ENCODE results near the gene SPTB.
A peak's percentile ranks its signal among the peaks of the same experiment; 100 is the strongest.

The SPTB gene

GRCh38 chr14:64891173-64891838, 11.6 kb upstream of the SPTB start:
- no peak overlapping the region for H3K4me3 ChIP-seq (ENCODE audit: low read depth, low read length)
- no peak for DNase-seq (ENCODE audit: low read depth)

- no peak for DNase-seq (ENCODE audit: low read depth)
- no peak overlapping the region for H3K4me3 ChIP-seq (ENCODE audit: low read depth, low read length)
Observed at GRCh38 chr14:64889352-64889751, 9.6 kb upstream of the SPTB start.

- H3K4me3 ChIP-seq (ENCODE audit: low read depth, low read length), result no peak overlapping the region
- DNase-seq (ENCODE audit: low read depth), result no peak
Observed at GRCh38 chr14:64885559-64885958, 5.9 kb upstream of the SPTB start.

- DNase-seq (ENCODE audit: low read depth), result no peak
- H3K4me3 ChIP-seq (ENCODE audit: low read depth, low read length), result peak overlapping the region; percentile 23
Observed at GRCh38 chr14:64880221-64881121, 764 bp upstream of the SPTB start.

GRCh38 chr14:64878837-64879634, 671 bp downstream of the SPTB start:
- no peak for DNase-seq (ENCODE audit: low read depth)
- peak overlapping the region; percentile 12 for H3K4me3 ChIP-seq (ENCODE audit: low read depth, low read length)

- DNase-seq (ENCODE audit: low read depth), result no peak
- H3K4me3 ChIP-seq (ENCODE audit: low read depth, low read length), result no peak overlapping the region
Observed at GRCh38 chr14:64877846-64878245, 1.9 kb downstream of the SPTB start.

GRCh38 chr14:64875350-64875749, 4.4 kb downstream of the SPTB start:
- DNase-seq (ENCODE audit: low read depth), result no peak
- no peak overlapping the region for H3K4me3 ChIP-seq (ENCODE audit: low read depth, low read length)

- no peak for DNase-seq (ENCODE audit: low read depth)
- H3K4me3 ChIP-seq (ENCODE audit: low read depth, low read length), result no peak overlapping the region
Observed at GRCh38 chr14:64873506-64874219, 6.0 kb downstream of the SPTB start.

- no peak overlapping the region for H3K4me3 ChIP-seq (ENCODE audit: low read depth, low read length)
- no peak for DNase-seq (ENCODE audit: low read depth)
Observed at GRCh38 chr14:64871344-64871743, 8.4 kb downstream of the SPTB start.

- no peak for DNase-seq (ENCODE audit: low read depth)
- H3K4me3 ChIP-seq (ENCODE audit: low read depth, low read length), result no peak overlapping the region
Observed at GRCh38 chr14:64870160-64870559, 9.5 kb downstream of the SPTB start.

GRCh38 chr14:64868841-64869240, 10.9 kb downstream of the SPTB start:
- no peak for DNase-seq (ENCODE audit: low read depth)
- no peak overlapping the region for H3K4me3 ChIP-seq (ENCODE audit: low read depth, low read length)

GRCh38 chr14:64868379-64868778, 11.3 kb downstream of the SPTB start:
- DNase-seq (ENCODE audit: low read depth), result no peak

GRCh38 chr14:64867182-64867581, 12.5 kb downstream of the SPTB start:
- no peak for DNase-seq (ENCODE audit: low read depth)
- H3K4me3 ChIP-seq (ENCODE audit: low read depth, low read length), result no peak overlapping the region

More at GRCh38 chr14:64868379-64868778, 11.3 kb downstream of the SPTB start:
- no peak overlapping the region for H3K4me3 ChIP-seq (ENCODE audit: low read depth, low read length)

- no peak for DNase-seq (ENCODE audit: low read depth)
Observed at GRCh38 chr14:64865992-64866391, 13.7 kb downstream of the SPTB start.

GRCh38 chr14:64865109-64865508, 14.6 kb downstream of the SPTB start:
- H3K4me3 ChIP-seq (ENCODE audit: low read depth, low read length), result no peak overlapping the region
- DNase-seq (ENCODE audit: low read depth), result no peak

More at GRCh38 chr14:64865992-64866391, 13.7 kb downstream of the SPTB start:
- H3K4me3 ChIP-seq (ENCODE audit: low read depth, low read length), result no peak overlapping the region

GRCh38 chr14:64864258-64864657, 15.4 kb downstream of the SPTB start:
- no peak for DNase-seq (ENCODE audit: low read depth)
- no peak overlapping the region for H3K4me3 ChIP-seq (ENCODE audit: low read depth, low read length)

- no peak for DNase-seq (ENCODE audit: low read depth)
- no peak overlapping the region for H3K4me3 ChIP-seq (ENCODE audit: low read depth, low read length)
Observed at GRCh38 chr14:64861916-64862315, 17.8 kb downstream of the SPTB start.

- DNase-seq (ENCODE audit: low read depth), result no peak
- no peak overlapping the region for H3K4me3 ChIP-seq (ENCODE audit: low read depth, low read length)
Observed at GRCh38 chr14:64860039-64860438, 19.7 kb downstream of the SPTB start.

- no peak overlapping the region for H3K4me3 ChIP-seq (ENCODE audit: low read depth, low read length)
- DNase-seq (ENCODE audit: low read depth), result no peak
Observed at GRCh38 chr14:64857979-64858744, 21.5 kb downstream of the SPTB start.
